HG03342 (cell line): ENCODE measurements around the gene SRCIN1.

Experiments used
- ATAC-seq: cut with Tn5 transposase; IDR thresholded peaks from one replicate; pipeline ENCODE4 v1.9.1; 2021; ENCODE audit warnings: mild to moderate bottlenecking, moderate library complexity; ENCODE audit not compliant: unreplicated experiment

The SRCIN1 gene

GRCh38 chr17:38600416-38600815 lies 5.3 kb downstream of the SRCIN1 start:
- no peak for ATAC-seq

DNA sequence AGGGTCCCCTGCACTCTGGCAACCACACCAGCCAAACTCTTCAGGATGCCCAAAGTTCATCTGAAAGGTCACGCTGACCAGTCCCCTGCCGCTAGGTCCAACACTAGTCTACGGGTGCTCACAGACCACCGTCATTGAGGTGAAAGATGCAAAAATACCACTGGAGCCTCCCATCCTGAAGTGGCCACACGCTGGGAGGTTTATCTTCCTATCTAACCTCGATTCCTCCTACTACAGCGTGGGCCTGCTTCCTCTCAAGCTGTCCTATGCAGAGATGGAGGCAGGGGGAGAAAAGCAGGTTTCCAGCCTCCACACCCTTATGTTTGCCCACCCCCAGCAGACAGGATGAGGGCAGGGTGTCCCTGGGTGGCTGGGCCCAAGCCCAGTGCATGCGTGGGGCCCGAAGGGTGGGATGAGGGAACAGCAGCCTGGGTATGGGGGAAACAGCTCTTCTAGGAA lies 6.3 kb downstream of the SRCIN1 start:
- no peak for ATAC-seq

GRCh38 chr17:38598995-38599394 lies 6.8 kb downstream of the SRCIN1 start:
- no peak for ATAC-seq

- no peak for ATAC-seq
Observed at GRCh38 chr17:38598536-38598935, 7.2 kb downstream of the SRCIN1 start.

GRCh38 chr17:38597375-38597774 lies 8.4 kb downstream of the SRCIN1 start:
- ATAC-seq = no peak

DNA sequence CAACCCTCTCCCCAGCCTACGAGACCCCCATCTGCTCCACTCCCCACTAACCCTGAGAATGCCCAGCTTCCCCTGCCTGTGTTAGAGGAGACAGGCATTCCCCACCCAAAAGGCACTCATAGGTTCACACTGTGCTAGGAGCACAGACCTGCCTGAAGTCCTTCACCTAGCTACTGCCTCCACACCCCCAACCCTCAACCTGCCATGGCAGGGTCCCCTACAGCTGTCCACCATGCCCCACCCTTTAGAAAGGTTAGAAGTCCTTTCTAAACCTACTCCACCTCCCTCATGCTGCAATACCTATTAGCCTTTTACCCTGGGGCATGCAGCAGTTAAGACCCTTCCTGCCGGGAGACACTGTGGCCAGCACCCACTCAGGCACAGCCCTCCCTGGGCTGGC lies 9.1 kb downstream of the SRCIN1 start:
- ATAC-seq = no peak

DNA sequence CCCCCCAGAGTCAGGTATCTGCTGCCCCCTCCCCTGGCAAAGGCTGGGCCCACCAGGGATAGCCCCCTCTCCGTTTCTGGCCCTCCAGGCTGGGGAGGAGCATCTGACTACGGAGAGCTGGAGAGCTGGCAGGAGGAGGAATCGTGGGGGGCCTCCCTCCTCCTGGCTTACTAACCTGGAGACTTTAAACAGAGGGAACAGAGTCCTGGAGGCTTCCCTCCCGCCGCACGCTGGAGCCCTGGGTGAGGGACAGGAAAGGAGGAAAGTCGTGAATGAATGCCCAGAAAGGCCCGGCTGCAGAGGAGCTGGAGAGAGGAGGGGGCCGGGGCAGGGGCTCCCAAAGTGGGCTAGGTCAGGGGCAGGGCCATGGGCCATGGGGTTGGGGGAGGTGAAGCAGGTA lies 9.9 kb downstream of the SRCIN1 start:
- no peak for ATAC-seq

GRCh38 chr17:38594152-38594551 lies 11.6 kb downstream of the SRCIN1 start:
- no peak for ATAC-seq

DNA sequence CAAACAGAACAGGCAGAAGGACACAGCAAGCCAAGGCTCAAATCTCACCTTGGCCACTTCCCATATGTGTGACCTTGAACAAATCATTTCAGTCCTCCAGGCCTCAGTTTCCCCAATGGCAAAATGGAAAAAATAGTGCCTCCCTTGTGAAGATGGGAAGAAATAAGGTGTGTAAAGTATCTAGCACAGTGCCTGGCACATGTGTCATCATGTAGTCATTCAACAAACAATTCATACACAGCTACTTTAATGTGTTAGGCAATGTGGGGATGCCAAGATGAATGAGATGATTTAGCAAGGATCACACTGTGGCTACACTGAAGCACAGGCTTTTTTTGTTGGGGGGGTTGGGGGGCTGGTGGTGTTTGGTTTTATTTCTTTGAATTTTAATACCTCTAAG lies 13.3 kb downstream of the SRCIN1 start:
- no peak for ATAC-seq

DNA sequence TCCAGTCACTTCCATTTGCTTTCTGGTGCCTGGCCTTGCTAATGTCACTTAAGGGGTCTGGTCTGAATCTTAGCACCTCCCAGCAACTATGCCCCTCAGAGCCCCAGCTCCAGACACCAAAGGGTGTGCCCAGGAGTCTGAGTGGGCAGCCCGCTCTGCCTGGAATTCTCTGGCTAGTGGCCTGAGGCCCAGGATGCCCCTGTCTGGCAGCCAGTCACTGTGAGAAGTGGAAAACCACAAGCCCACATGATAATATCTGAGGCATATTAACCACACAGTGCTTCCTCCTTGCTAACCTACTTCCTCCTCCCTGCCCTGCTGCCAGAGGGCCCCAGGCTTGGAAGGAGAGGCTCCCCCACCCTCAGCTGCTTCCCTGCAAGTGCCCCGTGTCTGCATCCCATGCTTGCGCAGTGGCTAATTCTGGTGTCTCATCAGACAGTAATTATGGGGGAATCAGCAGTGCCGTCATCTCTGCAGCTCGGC lies 14.0 kb downstream of the SRCIN1 start:
- no peak for ATAC-seq

DNA sequence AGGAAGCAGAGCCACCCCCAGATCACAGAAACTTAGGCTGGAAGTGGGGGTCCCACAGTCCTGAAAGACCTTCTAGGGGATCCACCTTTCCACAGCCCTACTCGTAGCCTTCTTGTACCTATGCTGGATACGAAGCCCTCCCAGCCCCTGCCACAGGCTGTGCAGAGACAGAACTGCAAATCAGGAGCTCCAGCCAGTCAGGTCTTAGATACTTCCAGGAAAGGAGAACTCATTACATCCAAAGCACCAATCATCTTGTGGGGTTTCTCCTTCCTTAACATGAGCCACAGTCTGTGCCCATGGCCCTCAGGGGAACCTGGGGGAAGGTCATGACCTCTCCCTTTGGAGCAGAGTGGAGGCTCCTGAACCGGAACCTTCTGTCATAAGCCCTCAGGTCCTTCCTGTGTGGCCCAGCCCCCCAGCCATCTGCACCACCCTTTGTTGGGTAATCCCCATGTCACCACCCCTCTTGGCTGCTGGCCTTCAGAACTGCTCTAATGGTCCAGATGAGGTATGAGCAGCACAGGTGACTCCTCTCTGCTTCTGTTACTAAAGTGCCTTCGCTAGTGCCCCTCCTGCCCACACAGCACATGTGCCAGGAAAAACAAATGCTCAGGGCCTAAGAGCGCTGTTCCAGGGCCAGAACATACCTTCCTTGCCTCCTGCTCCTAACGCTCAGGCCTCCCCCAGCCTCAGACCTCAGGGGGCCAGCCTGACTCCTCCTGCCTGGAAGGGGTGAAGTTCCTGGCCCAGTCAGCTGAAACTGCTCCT lies 14.6 kb downstream of the SRCIN1 start:
- ATAC-seq = no peak

GRCh38 chr17:38589462-38590114 lies 16.2 kb downstream of the SRCIN1 start:
- no peak for ATAC-seq

GRCh38 chr17:38588788-38589174 lies 17.0 kb downstream of the SRCIN1 start:
- ATAC-seq = no peak

DNA sequence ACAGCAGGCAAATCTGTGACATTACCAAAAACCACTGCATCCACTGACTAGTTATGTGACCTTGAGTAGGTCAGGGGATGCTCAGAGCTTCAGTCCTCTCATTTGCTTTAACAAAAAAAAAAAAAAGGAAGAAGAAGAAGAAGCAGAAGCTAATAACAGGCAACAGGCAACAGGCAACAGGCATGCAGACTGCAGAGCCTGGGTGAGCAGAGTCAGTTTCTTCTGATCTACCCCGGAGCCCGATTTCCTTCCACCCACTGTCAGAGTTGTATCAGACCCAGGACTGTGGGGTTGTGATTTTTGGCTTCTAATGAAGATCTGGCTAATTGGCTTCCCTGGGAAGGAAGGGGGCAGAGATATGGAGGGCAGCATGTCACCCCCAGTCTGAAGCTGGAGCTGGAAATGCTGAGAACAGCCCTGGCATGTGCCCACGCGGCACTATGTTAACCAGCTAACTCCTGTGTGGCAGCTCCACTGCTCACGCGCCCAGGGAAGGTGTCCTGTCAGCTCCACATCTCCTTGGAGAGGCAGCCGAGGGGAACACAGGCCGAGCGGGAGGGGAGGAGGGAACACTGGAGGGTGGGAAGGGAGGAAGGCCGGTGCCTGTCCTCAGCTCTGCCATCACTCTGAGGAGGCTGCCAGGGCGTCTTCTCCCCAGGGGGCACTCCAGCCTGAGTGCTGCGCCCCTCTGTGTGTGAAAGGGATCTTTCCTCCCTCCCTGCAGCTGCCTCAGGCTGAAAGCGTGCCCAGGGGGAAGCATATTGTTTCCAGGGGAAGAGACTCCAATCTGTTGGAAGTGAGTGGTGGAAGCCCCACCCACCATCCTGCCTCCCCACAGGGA lies 17.6 kb downstream of the SRCIN1 start:
- ATAC-seq = no peak

DNA sequence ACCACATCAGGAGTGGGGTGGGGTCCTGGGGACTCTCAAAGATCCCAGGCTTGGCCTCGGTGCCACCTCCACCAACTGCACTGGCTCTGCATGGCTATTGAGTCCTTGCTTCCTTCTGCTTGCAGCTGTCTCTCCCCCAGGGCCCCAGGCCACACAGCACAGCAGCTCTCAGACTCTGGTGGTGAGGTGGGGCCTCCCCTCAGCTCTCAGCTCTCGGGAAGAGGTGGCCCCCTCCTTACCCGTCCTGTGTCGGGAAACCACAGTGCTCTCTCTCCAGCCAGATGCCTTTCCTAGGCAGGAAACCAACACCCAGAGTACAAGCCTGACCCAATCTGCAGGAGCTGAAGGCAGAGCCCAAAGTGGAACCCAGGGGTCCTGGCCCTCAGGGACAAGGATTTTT lies 18.5 kb downstream of the SRCIN1 start:
- ATAC-seq = no peak

DNA sequence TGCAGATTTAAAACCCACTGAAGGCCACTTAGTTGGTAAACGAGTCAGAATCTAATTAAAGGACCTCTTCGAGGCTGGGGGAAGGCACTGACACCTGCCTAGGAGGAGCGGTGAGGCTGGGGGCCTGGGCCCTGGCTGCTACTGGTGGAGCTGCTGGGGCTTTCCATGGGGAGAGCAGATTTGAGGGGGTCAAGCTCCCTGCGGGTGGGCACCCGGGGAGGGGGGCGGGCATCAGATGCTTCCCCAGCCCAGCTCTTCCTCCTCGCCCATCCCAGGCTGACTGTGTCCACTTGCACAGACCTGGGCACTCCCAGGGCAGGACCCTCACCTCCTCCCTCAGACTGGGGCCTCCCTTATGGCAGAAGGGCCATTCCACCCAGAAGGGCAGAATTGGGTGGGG lies 19.0 kb downstream of the SRCIN1 start:
- no peak for ATAC-seq

GRCh38 chr17:38585918-38586529 lies 19.7 kb downstream of the SRCIN1 start:
- ATAC-seq = no peak

- ATAC-seq = no peak
Observed at GRCh38 chr17:38585056-38585917, 20.5 kb downstream of the SRCIN1 start.

DNA sequence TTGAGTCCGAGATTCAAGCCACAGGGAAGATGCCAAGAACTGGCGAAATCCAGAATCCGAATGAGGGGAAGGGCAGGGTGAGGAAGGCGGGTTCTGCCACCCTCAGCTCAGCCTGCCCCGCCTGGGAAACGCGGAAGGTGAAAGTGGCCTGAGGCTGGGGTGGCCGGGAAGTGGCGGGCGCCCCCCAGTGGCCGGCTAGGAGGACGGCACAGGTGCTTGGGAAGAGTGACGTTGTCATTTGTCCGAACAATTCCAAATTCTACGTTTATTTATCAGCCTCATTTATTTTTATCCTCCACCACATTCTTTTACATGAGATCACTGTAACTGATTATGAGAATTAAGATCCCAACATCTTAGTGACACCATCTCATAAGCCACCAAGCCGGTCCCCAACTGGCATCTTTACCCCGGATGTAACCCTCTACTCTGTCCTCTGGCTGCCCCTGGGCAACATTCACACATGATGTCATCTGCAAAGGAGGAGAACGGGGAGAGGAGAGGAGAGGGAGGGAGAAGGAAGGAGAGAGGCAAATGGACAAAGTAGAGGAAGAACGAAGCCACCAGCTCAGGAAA lies 21.3 kb downstream of the SRCIN1 start:
- ATAC-seq = no peak

DNA sequence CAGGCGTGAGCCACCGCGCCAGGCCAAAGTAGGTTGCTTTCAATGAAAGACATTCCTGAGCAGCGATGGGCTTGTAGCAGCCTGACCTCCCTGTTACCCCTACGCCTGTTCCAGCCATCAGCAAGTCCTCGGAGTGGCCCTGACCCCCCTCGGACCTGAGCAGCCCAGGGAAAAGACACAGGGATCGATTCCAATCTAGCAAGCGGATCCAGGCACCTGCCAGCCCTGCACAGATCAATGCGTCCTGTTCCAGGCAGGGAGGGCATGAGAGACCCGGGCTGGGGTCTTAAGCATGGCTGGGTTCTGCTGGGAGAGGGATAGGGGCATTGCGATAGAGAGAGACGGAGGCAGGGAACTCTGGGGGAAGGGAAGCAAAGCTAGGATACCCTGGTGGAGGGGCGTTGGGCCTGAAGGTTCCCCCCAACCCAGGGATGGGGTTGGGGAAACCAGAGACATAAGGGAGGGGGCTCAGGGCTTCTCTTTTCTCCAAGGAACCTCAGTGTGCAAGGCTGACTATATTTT lies 21.9 kb downstream of the SRCIN1 start:
- ATAC-seq = no peak
